Activated naive CD8-positive, alpha-beta T cell (primary cell): Measurements from ENCODE around the gene KCNMB1.

Experiments used
- H3K27ac Mint-ChIP-seq: one replicate; pipeline ENCODE4 v1.8.0; 2021; ENCODE audit warnings: mixed read lengths
- H3K27me3 Mint-ChIP-seq: one replicate; pipeline ENCODE4 v1.8.0; 2021; ENCODE audit warnings: mixed read lengths
- H3K36me3 Mint-ChIP-seq: one replicate; pipeline ENCODE4 v1.8.0; 2021; ENCODE audit warnings: mixed read lengths
- H3K4me1 Mint-ChIP-seq: one replicate; pipeline ENCODE4 v1.8.0; 2021; ENCODE audit warnings: low read depth, mixed read lengths
- H3K4me3 Mint-ChIP-seq: one replicate; pipeline ENCODE4 v1.8.0; 2021; ENCODE audit warnings: mild to moderate bottlenecking, mixed read lengths
- H3K9me3 Mint-ChIP-seq: one replicate; pipeline ENCODE4 v1.8.0; 2021; ENCODE audit warnings: low read depth, mixed read lengths

The KCNMB1 gene

GRCh38 chr5:170375283-170375682 is 13.9 kb downstream of the KCNMB1 start:
- no peaks in the 10 kb centered on the region for H3K27me3 Mint-ChIP-seq
- H3K4me3 Mint-ChIP-seq: no peak overlapping the region
- H3K4me1 Mint-ChIP-seq: no peaks in the 10 kb centered on the region
- no peak overlapping the region for H3K27ac Mint-ChIP-seq
- H3K9me3 Mint-ChIP-seq: no peaks in the 10 kb centered on the region
- H3K36me3 Mint-ChIP-seq: no peaks in the 10 kb centered on the region

GRCh38 chr5:170372971-170373370 is 16.2 kb downstream of the KCNMB1 start:
- Mint-ChIP-seq H3K4me1 (no peaks in the 10 kb centered on the region), H3K27me3 (no peaks in the 10 kb centered on the region), H3K27ac (no peak overlapping the region), H3K36me3 (no peaks in the 10 kb centered on the region), H3K9me3 (no peaks in the 10 kb centered on the region), H3K4me3 (no peak overlapping the region)

GRCh38 chr5:170368586-170368985 is 20.6 kb downstream of the KCNMB1 start:
- no peak overlapping the region for H3K27ac Mint-ChIP-seq
- no peaks in the 10 kb centered on the region for H3K4me1 Mint-ChIP-seq
- H3K4me3 Mint-ChIP-seq: no peak overlapping the region
- no peaks in the 10 kb centered on the region for H3K9me3 Mint-ChIP-seq
- no peaks in the 10 kb centered on the region for H3K27me3 Mint-ChIP-seq
- H3K36me3 Mint-ChIP-seq: no peaks in the 10 kb centered on the region

GRCh38 chr5:170366276-170366675 is 22.9 kb downstream of the KCNMB1 start:
- no peak overlapping the region for H3K4me3 Mint-ChIP-seq
- H3K27me3 Mint-ChIP-seq: no peaks in the 10 kb centered on the region
- peaks cover 3% of the 10 kb centered on the region for H3K4me1 Mint-ChIP-seq
- H3K36me3 Mint-ChIP-seq: no peaks in the 10 kb centered on the region
- no peak overlapping the region for H3K27ac Mint-ChIP-seq
- no peaks in the 10 kb centered on the region for H3K9me3 Mint-ChIP-seq

- Mint-ChIP-seq H3K27me3 (no peaks in the 10 kb centered on the region), H3K4me3 (no peak overlapping the region), H3K9me3 (no peaks in the 10 kb centered on the region), H3K36me3 (no peaks in the 10 kb centered on the region), H3K4me1 (peaks cover 3% of the 10 kb centered on the region), H3K27ac (no peak overlapping the region)
Measured at GRCh38 chr5:170365831-170366230, 23.3 kb downstream of the KCNMB1 start.

- Mint-ChIP-seq H3K27me3 (no peaks in the 10 kb centered on the region), H3K4me1 (peaks cover 3% of the 10 kb centered on the region), H3K36me3 (no peaks in the 10 kb centered on the region), H3K4me3 (no peak overlapping the region), H3K9me3 (no peaks in the 10 kb centered on the region), H3K27ac (no peak overlapping the region)
Measured at GRCh38 chr5:170365011-170365410, 24.2 kb downstream of the KCNMB1 start.

GRCh38 chr5:170363671-170364070 is 25.5 kb downstream of the KCNMB1 start:
- Mint-ChIP-seq H3K4me3 (no peak overlapping the region), H3K36me3 (no peaks in the 10 kb centered on the region), H3K27ac (no peak overlapping the region), H3K27me3 (no peaks in the 10 kb centered on the region), H3K9me3 (no peaks in the 10 kb centered on the region), H3K4me1 (peaks cover 3% of the 10 kb centered on the region)

GRCh38 chr5:170362656-170363055 is 26.5 kb downstream of the KCNMB1 start:
- no peak overlapping the region for H3K27ac Mint-ChIP-seq
- H3K36me3 Mint-ChIP-seq: no peaks in the 10 kb centered on the region
- no peaks in the 10 kb centered on the region for H3K9me3 Mint-ChIP-seq
- peaks cover 6% of the 10 kb centered on the region for H3K4me1 Mint-ChIP-seq
- H3K4me3 Mint-ChIP-seq: no peak overlapping the region
- H3K27me3 Mint-ChIP-seq: no peaks in the 10 kb centered on the region

GRCh38 chr5:170362102-170362501 is 27.1 kb downstream of the KCNMB1 start:
- Mint-ChIP-seq H3K36me3 (no peaks in the 10 kb centered on the region), H3K27ac (no peak overlapping the region), H3K4me3 (no peak overlapping the region), H3K27me3 (no peaks in the 10 kb centered on the region), H3K4me1 (peaks cover 6% of the 10 kb centered on the region), H3K9me3 (no peaks in the 10 kb centered on the region)

GRCh38 chr5:170361616-170362015 is 27.6 kb downstream of the KCNMB1 start:
- Mint-ChIP-seq H3K9me3 (no peaks in the 10 kb centered on the region), H3K27ac (no peak overlapping the region), H3K36me3 (no peaks in the 10 kb centered on the region), H3K27me3 (no peaks in the 10 kb centered on the region), H3K4me1 (peaks cover 6% of the 10 kb centered on the region), H3K4me3 (no peak overlapping the region)

- Mint-ChIP-seq H3K27me3 (no peaks in the 10 kb centered on the region), H3K4me3 (no peak overlapping the region), H3K27ac (no peak overlapping the region), H3K4me1 (peaks cover 6% of the 10 kb centered on the region), H3K9me3 (no peaks in the 10 kb centered on the region), H3K36me3 (no peaks in the 10 kb centered on the region)
Measured at GRCh38 chr5:170361116-170361515, 28.1 kb downstream of the KCNMB1 start.

- no peak overlapping the region for H3K4me3 Mint-ChIP-seq
- peaks cover 6% of the 10 kb centered on the region for H3K4me1 Mint-ChIP-seq
- H3K27ac Mint-ChIP-seq: no peak overlapping the region
- no peaks in the 10 kb centered on the region for H3K9me3 Mint-ChIP-seq
- H3K27me3 Mint-ChIP-seq: no peaks in the 10 kb centered on the region
- H3K36me3 Mint-ChIP-seq: no peaks in the 10 kb centered on the region
Measured at GRCh38 chr5:170360709-170361108, 28.5 kb downstream of the KCNMB1 start.

GRCh38 chr5:170357955-170358444 is 31.2 kb downstream of the KCNMB1 start:
- Mint-ChIP-seq H3K27me3 (peaks cover 4% of the 10 kb centered on the region), H3K4me3 (no peak overlapping the region)

GRCh38 chr5:170355601-170356098 is 33.5 kb downstream of the KCNMB1 start:
- no peaks in the 10 kb centered on the region for H3K9me3 Mint-ChIP-seq
- H3K4me1 Mint-ChIP-seq: peaks cover 4% of the 10 kb centered on the region
- H3K36me3 Mint-ChIP-seq: no peaks in the 10 kb centered on the region
- H3K27ac Mint-ChIP-seq: no peak overlapping the region
- no peak overlapping the region for H3K4me3 Mint-ChIP-seq
- peaks cover 4% of the 10 kb centered on the region for H3K27me3 Mint-ChIP-seq

More at GRCh38 chr5:170357955-170358444, 31.2 kb downstream of the KCNMB1 start:
- peaks cover 7% of the 10 kb centered on the region for H3K4me1 Mint-ChIP-seq
- H3K36me3 Mint-ChIP-seq: no peaks in the 10 kb centered on the region
- H3K27ac Mint-ChIP-seq: no peak overlapping the region
- no peaks in the 10 kb centered on the region for H3K9me3 Mint-ChIP-seq

GRCh38 chr5:170353961-170354360 is 35.2 kb downstream of the KCNMB1 start:
- no peak overlapping the region for H3K4me3 Mint-ChIP-seq
- no peaks in the 10 kb centered on the region for H3K36me3 Mint-ChIP-seq
- H3K9me3 Mint-ChIP-seq: no peaks in the 10 kb centered on the region
- H3K4me1 Mint-ChIP-seq: peaks cover 4% of the 10 kb centered on the region
- peaks cover 4% of the 10 kb centered on the region for H3K27me3 Mint-ChIP-seq
- H3K27ac Mint-ChIP-seq: no peak overlapping the region

- H3K27me3 Mint-ChIP-seq: peaks cover 4% of the 10 kb centered on the region
- H3K27ac Mint-ChIP-seq: no peak overlapping the region
- H3K4me1 Mint-ChIP-seq: peaks cover 2% of the 10 kb centered on the region
- H3K9me3 Mint-ChIP-seq: no peaks in the 10 kb centered on the region
- H3K4me3 Mint-ChIP-seq: no peak overlapping the region
- no peaks in the 10 kb centered on the region for H3K36me3 Mint-ChIP-seq
Measured at GRCh38 chr5:170353011-170353761, 36.0 kb downstream of the KCNMB1 start.
